NB4 (cell line): ENCODE data around the gene FAR1.

ENCODE experiments used
- DNase-seq: peaks from one replicate; pipeline ENCODE4 v3.0.0; 2010; ENCODE audit warnings: low read depth
- H3K4me3 ChIP-seq: one replicate; pipeline ENCODE4 v1.5.1; 2011; ENCODE audit warnings: mild to moderate bottlenecking, low read depth, low read length, moderate library complexity
- CTCF ChIP-seq: IDR thresholded peaks from one replicate; pipeline ENCODE4 v1.5.1; 2012; ENCODE audit warnings: low read depth, low read length
- MAX ChIP-seq: IDR thresholded peaks from 2 replicates; pipeline ENCODE4 v1.6.1; 2011; ENCODE audit warnings: low read depth, low read length
- MYC ChIP-seq: IDR thresholded peaks from 2 replicates; pipeline ENCODE4 v1.6.1; 2011; ENCODE audit warnings: low read depth, low read length
- POLR2A ChIP-seq: IDR thresholded peaks from 2 replicates; pipeline ENCODE4 v1.6.1; 2011; ENCODE audit warnings: mild to moderate bottlenecking; ENCODE audit not compliant: insufficient read length; ENCODE audit errors: extremely low read depth

FAR1 gene

GRCh38 chr11:13767471-13767870 lies 99.0 kb downstream of the FAR1 start:
- DNase-seq: no peak
- H3K4me3 ChIP-seq: no peak overlapping the region
- no peak for TF ChIP-seq MAX
- no peak for TF ChIP-seq CTCF
- TF ChIP-seq POLR2A: no peak
- TF ChIP-seq MYC: no peak

- no peak overlapping the region for H3K4me3 ChIP-seq
- DNase-seq: no peak
- TF ChIP-seq MYC: no peak
These were observed 100.7 kb downstream of the FAR1 start for GRCh38 chr11:13769188-13769587.

- no peak for DNase-seq
- TF ChIP-seq CTCF: no peak
- TF ChIP-seq POLR2A: no peak
- no peak for TF ChIP-seq MYC
These were observed 102.7 kb downstream of the FAR1 start for GRCh38 chr11:13771151-13771550.

GRCh38 chr11:13772223-13773046 lies 104.0 kb downstream of the FAR1 start:
- peak; percentile 74 for DNase-seq
- no peak overlapping the region for H3K4me3 ChIP-seq
- TF ChIP-seq MYC: no peak; the same call in 1 of the 2 replicates
- TF ChIP-seq MAX: no peak
- TF ChIP-seq CTCF: peak; percentile 30

More at GRCh38 chr11:13771151-13771550, 102.7 kb downstream of the FAR1 start:
- no peak overlapping the region for H3K4me3 ChIP-seq

DNA sequence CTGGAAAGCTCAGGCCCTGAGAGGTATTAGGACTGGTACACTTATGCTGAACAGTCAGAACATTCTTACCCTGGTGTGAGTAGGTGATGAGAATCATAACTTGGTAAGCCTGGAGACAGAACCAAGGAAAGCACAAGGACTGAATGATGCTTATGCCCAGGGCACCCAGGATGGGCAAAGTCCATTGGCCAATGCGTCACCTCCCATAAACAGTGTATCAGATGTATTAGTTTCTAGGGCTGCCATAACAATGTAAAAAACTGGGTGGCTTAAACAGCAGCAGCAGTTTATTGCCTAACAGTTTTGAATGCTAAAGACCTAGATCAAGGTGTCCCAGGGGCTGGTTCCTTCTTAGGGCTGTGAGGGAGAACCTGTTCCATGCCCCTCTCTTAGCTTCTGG lies 107.0 kb downstream of the FAR1 start:
- H3K4me3 ChIP-seq: no peak overlapping the region
- TF ChIP-seq MAX (no peak), POLR2A (no peak), MYC (no peak), CTCF (no peak)

GRCh38 chr11:13776134-13776815 lies 107.8 kb downstream of the FAR1 start:
- DNase-seq: peak; percentile 8
- no peak overlapping the region for H3K4me3 ChIP-seq
- TF ChIP-seq CTCF: peak; percentile 4
- TF ChIP-seq POLR2A: no peak

More for the DNA sequence above, 107.0 kb downstream of the FAR1 start:
- no peak for DNase-seq
